Measurements from ENCODE around the gene ANXA1. TPM values are rescaled to one million over a fixed set of nuclear protein-coding genes. Genes with fewer than 3 reads are reported as not detected.

The ANXA1 gene
- total RNA-seq, 1 donor from 2014 or later, result 1,561 TPM

GRCh38 chr9:73216100-73216499, 64.4 kb downstream of the ANXA1 start:
- Histone ChIP-seq H3K4me3 (ENCODE audit: low read depth, low read length) (no peak overlapping the region), H3K27me3 (ENCODE audit: control insufficient read depth, insufficient read depth, low read length) (peaks cover 1% of the 10 kb centered on the region), H3K36me3 (ENCODE audit: control insufficient read depth, insufficient read depth, low read length) (no peaks in the 10 kb centered on the region)
- no peak for TF ChIP-seq CTCF (IDR thresholded peaks at IDR 0.05; ENCODE audit: insufficient read depth, low read length, severe bottlenecking)
- DNase-seq (ENCODE audit: low read depth), result no peak
- FAIRE-seq, result no peak

Other genes with a start within 250 kb of the ANXA1 start
- gene ALDH1A1, start 198.8 kb upstream of the ANXA1 start, total RNA-seq, result 5.0 and 20.1 TPM in 2 replicates